Motor neuron (in vitro differentiated cells): ENCODE results near the gene RGS7. TPM values are rescaled to one million over a fixed set of nuclear protein-coding genes. Genes with fewer than 3 reads are reported as not detected.

Experiments
- ATAC-seq, 8 experiments: fragments of 200-7000 bp; cut with Tn5 transposase; replicated peaks in 6 of 8; 2 replicates each; pipeline ENCODE4 v1.8.0; 2021; ENCODE audit warnings: mild to moderate bottlenecking in 8 of 8, moderate library complexity in 8 of 8
- H3K27ac ChIP-seq, 2 donors: fragments of 250-450 bp; sonication (Bioruptor Pico); 2 replicates each; pipeline ENCODE4 v1.9.0; 2021; ENCODE audit warnings: antibody characterized with exemption in 2 of 2, mild to moderate bottlenecking in 2 of 2, moderate library complexity in 1 of 2
- H3K4me1 ChIP-seq, 2 donors: fragments of 250-450 bp; sonication (Bioruptor Pico); replicated peaks in 1 of 2; 2 replicates each; pipeline ENCODE4 v1.6.1; 2021; ENCODE audit warnings: antibody characterized with exemption in 2 of 2, mild to moderate bottlenecking in 2 of 2, moderate library complexity in 1 of 2
- H3K4me3 ChIP-seq, 5 donors: fragments of 250-450 bp; sonication (Bioruptor Pico); 2 replicates each; pipeline ENCODE4 v1.9.0; 2021; ENCODE audit warnings: antibody characterized with exemption in 5 of 5, mild to moderate bottlenecking in 5 of 5, moderate library complexity in 4 of 5
- WGBS, 10 experiments: fragments of 450-650 bp; shearing (Covaris generic); methylation state at CpG; one replicate each; pipeline ENCODE4 v1.0.0; 2022; 5-methylcytosine and 5-hydroxymethylcytosine counted together
- in situ Hi-C, 9 experiments: fragments of 400-800 bp; cut with MboI; loops; one replicate each; pipeline ENCODE4 v1.15.0; 2021; ENCODE audit warnings: low sequenced_read_pairs in 9 of 9, low pct_unique_long_range_greater_than_20kb in 2 of 9; ENCODE audit not compliant: unreplicated experiment in 9 of 9
- total RNA-seq, 8 experiments: library from RNA; unstranded; fragments of 300-600 nt; gene quantifications; 2 replicates each; pipeline versions ENCODE4 v1.2.3 to v1.2.4, GENCODE V29; 2022

RGS7 gene
- total RNA-seq, 8 experiments from 2014 or later = 0.42 to 25.4 (median 14.8) TPM; not detected in 2

DNA sequence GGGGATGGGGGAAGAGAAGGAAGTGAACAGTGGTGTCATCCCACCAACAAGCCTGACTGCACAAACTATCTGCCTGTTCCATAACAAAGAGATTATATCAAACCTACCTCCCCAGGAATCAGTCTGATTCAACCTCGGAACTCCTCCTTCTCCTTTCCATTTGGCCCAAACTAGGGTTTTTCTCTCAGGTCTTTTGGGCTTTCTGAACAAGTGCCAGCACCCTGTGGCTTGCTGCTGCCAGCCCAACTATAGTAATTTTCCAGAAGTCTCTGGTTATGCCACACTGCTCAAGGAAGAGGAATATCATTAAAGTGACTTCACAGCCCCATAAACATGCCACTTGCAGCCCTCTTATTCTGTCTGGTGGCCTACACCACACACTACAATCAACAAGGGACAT, 70.5 kb downstream of the RGS7 start:
- in situ Hi-C loops = no loop called here
- H3K4me3 ChIP-seq = no peak overlapping the region
- H3K27ac ChIP-seq = no peak overlapping the region
- H3K4me1 ChIP-seq = no peaks in the 10 kb centered on the region
- 0 to 100% (median 88%) methylated on average over 1 of the region's 1 CpG; no CpG with 5 or more reads in 3 of the 10 experiments for WGBS, 10 experiments
- no peak for ATAC-seq

DNA sequence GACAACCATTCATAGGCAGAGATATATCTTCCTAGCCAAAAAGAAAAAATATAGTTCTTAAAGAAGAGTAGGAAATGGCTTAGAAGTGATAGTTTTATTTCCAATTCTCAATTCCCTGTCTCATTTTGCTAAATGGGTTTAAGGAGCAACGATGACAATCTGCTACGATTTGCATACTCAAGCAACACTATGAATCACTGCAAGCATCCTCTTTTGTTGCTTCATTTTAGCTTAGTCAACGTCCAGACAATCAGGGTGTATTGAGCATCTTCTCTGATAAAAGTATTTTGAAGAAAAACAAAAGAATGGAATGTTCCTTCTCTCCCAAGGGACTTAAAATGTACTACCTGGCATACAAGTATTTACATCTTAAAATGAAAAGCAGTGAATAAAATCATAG, 80.6 kb downstream of the RGS7 start:
- H3K4me1 ChIP-seq = no peaks in the 10 kb centered on the region
- in situ Hi-C loops = no loop called here
- H3K27ac ChIP-seq = no peak overlapping the region
- no peak for ATAC-seq
- H3K4me3 ChIP-seq = no peak overlapping the region
- 0 to 83% (median 56%) methylated on average over 1 to 3 of the region's 3 CpGs; no CpG with 5 or more reads in 1 of the 10 experiments for WGBS, 10 experiments

DNA sequence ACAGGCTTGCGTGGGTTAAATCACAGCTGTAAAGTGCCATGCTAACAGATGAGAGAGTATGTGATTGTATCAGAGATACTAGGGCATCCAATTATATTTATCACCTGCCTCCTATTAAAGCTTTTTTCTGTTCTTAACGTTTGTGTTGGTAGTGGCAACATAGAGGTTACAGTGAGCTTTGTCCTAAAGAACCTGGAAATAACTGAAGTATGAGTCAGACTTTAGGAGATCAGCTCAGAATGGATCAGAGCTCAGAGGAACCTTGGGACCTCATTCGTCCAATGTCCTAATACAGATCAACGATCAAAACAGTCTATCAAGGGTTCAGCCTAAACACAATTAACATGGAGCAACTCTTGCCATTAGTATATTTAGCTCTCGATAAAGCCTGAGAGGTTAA, 81.0 kb downstream of the RGS7 start:
- H3K4me1 ChIP-seq = no peaks in the 10 kb centered on the region
- in situ Hi-C loops = no loop called here
- 19 to 95% (median 76%) methylated on average over 2 to 5 of the region's 5 CpGs for WGBS, 10 experiments
- ATAC-seq = no peak
- no peak overlapping the region for H3K4me3 ChIP-seq
- no peak overlapping the region for H3K27ac ChIP-seq

DNA sequence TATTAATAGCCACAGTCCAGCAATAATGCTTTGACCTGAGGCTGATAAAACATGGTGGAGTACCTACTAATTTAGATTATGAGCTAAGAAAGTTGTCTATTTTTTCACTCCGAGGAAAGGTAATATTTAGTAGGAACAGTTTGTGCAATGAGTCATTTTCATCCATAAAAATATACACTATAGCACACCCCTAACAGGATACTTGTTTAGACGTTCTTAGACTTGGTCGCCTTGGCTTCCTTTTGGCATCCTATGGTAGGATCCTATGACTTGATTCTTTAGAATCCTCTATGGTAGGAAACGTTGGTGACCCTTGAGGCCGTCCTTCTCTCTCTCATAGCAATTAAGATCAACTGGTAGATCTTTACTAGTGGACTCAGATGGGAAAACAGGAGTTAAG, 81.8 kb downstream of the RGS7 start:
- Histone ChIP-seq H3K4me1 (no peaks in the 10 kb centered on the region), H3K27ac (no peak overlapping the region), H3K4me3 (no peak overlapping the region)
- no peak for ATAC-seq
- in situ Hi-C loops = no loop called here
- WGBS, 10 experiments = 0 to 89% (median 65%) methylated on average over 1 to 5 of the region's 5 CpGs; no CpG with 5 or more reads in 2 of the 10 experiments

DNA sequence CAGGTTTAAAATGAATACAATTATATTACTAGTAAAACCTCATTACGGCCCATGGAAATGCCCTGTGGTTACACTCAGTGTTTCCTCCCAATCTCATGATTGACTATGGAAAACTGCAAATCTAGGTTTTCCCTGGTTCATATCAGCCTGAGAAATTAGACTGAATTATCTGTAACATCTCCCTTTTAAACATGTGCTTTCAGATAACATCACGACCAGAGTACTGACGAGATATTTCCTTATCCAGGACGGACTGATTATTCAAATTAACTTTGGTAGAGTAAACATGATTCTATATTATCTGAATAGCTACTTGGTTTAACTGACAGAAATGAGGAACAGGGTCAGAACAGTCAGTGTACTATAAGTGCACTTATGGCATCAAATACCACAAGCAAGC, 82.3 kb downstream of the RGS7 start:
- ATAC-seq = no peak
- in situ Hi-C loops = no loop called here
- 0 to 96% (median 79%) methylated on average over 1 to 4 of the region's 4 CpGs for WGBS, 10 experiments
- Histone ChIP-seq H3K4me1 (no peaks in the 10 kb centered on the region), H3K27ac (no peak overlapping the region), H3K4me3 (no peak overlapping the region)

DNA sequence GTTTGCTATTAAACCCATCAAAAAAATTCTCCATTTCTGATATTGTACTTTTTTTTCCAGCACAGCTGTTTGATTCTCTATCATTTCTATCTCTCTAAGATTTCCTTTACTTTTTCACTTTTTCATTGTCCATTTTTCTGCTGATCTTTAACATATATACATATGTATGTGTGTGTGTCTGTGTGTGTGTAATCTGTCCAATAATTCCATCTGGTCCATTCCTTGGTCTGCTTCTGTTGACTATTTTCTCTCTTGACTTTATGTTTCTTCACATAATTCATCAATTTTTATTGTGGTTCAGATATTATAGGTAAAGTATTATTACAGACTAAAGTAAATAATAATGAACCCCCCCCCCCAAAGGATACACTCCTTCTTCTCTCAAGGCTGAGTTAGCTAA, 84.2 kb downstream of the RGS7 start:
- Histone ChIP-seq H3K27ac (no peak overlapping the region), H3K4me3 (no peak overlapping the region), H3K4me1 (no peaks in the 10 kb centered on the region)
- in situ Hi-C loops = no loop called here
- ATAC-seq = no peak

DNA sequence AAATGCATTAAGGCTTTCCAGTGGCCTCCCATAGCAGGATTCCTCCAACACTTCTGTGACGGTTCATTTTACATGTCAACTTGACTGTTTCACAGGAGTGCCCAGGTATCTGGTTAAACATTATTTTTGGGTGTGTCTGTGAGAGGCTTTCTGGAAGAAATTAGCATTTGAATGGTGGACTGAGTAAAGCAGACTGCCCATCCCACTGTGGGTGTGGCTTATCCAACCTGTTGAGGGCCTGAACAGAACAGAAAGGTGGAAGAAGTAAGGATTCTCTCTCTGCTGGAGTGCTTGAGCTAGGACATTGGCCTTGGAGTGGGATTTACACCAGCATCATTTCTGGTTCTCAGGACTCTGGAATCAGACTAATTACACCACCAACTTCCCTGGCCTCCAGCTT, 85.6 kb downstream of the RGS7 start:
- 0 to 100% (median 93%) methylated on average over 1 of the region's 1 CpG; no CpG with 5 or more reads in 2 of the 10 experiments for WGBS, 10 experiments
- Histone ChIP-seq H3K4me3 (no peak overlapping the region), H3K27ac (no peak overlapping the region), H3K4me1 (no peaks in the 10 kb centered on the region)
- ATAC-seq = no peak
- in situ Hi-C loops = no loop called here

DNA sequence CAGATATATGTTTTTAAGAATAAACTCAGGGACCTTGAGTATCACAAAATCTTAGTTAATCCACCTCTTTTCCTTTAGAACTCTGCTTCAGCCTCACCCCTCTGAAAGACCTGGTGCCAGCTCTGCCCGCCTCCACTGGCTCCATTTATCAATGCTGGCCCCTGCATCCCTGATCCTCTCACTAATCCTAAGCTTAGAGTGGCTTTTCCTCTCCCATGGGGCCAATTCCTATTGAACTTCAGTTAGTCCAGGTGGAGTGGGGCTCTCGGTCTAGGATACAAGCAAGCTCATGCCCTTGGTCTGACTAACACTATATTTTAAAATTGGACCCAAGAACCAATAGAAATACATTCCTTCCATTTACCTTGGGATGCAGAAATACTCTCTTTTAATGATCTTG, 87.0 kb downstream of the RGS7 start:
- no peak for ATAC-seq
- WGBS, 10 experiments = 0 to 100% (median 75%) methylated on average over 1 to 2 of the region's 2 CpGs; no CpG with 5 or more reads in 3 of the 10 experiments
- in situ Hi-C loops = no loop called here
- Histone ChIP-seq H3K4me1 (no peaks in the 10 kb centered on the region), H3K4me3 (no peak overlapping the region), H3K27ac (no peak overlapping the region)

DNA sequence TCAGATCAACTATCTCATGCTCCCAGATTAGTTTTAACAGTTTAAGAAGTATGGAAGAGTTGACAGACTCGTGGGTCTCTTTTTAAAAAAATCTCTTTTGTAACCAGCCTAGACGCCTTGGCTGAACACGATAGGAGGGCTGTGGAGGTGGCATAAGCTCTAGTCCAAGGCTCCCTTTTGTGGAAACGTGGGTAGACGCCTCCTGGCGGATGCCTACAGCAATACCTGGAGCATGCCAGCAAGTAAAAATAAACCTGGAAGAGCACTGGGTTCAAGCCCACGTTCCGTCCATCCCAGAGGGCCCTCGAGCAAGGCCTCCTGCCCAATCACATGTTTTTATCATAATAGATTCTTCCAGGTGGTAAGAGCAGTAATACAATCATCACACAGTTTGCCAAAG, 87.9 kb downstream of the RGS7 start:
- no peak for ATAC-seq
- H3K27ac ChIP-seq = no peak overlapping the region
- WGBS, 10 experiments = 0 to 94% (median 74%) methylated on average over 1 to 9 of the region's 9 CpGs
- no peaks in the 10 kb centered on the region for H3K4me1 ChIP-seq
- no peak overlapping the region for H3K4me3 ChIP-seq
- in situ Hi-C loops = no loop called here

DNA sequence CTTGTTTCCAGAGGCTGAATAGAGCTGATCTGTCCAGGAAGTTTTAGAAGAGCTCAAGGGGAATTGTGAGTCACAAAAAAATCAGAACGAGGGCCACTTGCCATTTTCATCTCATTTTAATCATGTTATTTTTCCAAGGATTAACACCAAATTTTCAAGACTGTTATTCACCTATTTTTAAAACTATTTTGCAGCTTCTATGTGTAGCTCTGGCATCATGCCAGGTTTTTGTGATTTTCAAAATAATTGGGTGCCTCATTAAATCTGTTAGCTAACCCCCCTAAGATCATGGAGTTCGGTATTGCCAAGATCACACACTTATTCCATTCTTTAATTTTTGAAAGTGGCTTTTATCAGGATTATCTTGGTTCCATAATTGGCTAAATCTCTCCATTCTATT, 90.9 kb downstream of the RGS7 start:
- no peak for ATAC-seq
- in situ Hi-C loops = no loop called here
- 7 to 100% (median 82%) methylated on average over 1 to 2 of the region's 2 CpGs for WGBS, 10 experiments
- Histone ChIP-seq H3K4me1 (no peaks in the 10 kb centered on the region), H3K4me3 (no peak overlapping the region), H3K27ac (no peak overlapping the region)

DNA sequence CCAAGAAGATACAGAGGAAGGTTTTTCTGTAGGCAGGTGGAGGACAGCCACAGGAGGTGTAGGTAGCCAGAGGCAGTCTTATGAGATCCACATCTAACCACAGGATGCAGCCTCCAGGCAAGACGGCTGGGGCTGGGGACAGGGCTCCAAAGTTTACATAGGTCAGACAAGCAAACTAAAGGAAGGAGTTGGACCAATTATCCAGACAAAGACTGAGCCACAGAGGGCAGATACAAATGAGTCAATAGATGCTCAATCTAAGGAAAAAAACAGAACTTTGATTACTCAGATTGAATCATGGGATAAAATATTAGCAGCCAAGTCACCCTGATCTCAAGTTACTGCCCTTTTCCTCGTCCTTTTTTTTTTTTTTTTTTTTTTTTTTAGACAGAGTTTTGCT, 91.6 kb downstream of the RGS7 start:
- no peak overlapping the region for H3K4me3 ChIP-seq
- ATAC-seq = no peak
- in situ Hi-C loops = no loop called here
- H3K27ac ChIP-seq = no peak overlapping the region
- H3K4me1 ChIP-seq = no peaks in the 10 kb centered on the region
- 0 to 100% (median 80%) methylated on average over 1 to 2 of the region's 2 CpGs; no CpG with 5 or more reads in 4 of the 10 experiments for WGBS, 10 experiments

DNA sequence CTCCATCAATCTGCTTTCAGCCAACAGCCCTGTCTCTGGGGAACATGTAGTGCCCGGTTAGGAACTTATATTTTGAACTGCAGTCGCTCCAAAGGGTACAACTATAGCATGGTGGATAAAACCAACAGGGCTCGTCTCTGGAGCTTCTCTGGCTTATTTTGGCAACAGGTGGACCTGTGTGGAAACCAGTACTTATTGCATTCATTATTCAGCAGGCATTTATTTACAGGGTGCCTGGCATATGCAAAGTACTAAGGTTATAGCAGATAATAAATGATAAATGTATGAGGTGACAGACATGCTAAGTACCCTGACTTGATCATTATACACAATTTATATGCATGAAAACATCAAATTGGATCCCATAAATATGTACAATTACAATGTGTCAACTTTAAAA, 93.7 kb downstream of the RGS7 start:
- in situ Hi-C loops = no loop called here
- 0 to 100% (median 58%) methylated on average over 1 to 3 of the region's 3 CpGs; no CpG with 5 or more reads in 2 of the 10 experiments for WGBS, 10 experiments

DNA sequence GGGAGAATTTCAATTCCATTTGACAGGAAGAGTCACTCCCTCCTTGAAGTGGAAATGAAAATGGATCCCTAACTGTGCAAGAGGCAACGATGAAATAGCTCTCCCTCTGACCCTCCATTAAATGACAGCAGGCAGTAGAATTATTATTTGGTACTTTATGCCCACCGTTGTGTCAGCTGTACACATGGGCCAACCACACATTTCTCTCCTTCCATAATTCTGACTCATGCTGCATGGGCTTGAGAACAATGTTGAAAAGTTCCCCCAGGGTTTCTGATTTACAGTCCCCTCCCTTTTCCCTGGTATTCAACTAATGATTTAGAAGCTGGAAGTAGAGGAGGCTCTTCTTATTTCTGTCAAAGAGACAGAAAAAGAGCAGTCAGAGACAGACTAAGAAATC, 103.5 kb downstream of the RGS7 start:
- 0 to 58% (median 35%) methylated on average over 1 to 2 of the region's 2 CpGs; no CpG with 5 or more reads in 2 of the 10 experiments for WGBS, 10 experiments
- ATAC-seq = peak in 3 of 8 experiments; percentile 20 to 77 (median 26)
- H3K4me3 ChIP-seq = no peak overlapping the region
- peaks cover 0 to 7% of the 10 kb centered on the region in 2 donors for H3K4me1 ChIP-seq
- in situ Hi-C loops = no loop called here
- H3K27ac ChIP-seq = no peak overlapping the region

More for the DNA sequence above, 93.7 kb downstream of the RGS7 start:
- no peak for ATAC-seq
- no peak overlapping the region for H3K27ac ChIP-seq
- peaks cover 0 to 8% of the 10 kb centered on the region in 2 donors for H3K4me1 ChIP-seq
- H3K4me3 ChIP-seq = no peak overlapping the region

DNA sequence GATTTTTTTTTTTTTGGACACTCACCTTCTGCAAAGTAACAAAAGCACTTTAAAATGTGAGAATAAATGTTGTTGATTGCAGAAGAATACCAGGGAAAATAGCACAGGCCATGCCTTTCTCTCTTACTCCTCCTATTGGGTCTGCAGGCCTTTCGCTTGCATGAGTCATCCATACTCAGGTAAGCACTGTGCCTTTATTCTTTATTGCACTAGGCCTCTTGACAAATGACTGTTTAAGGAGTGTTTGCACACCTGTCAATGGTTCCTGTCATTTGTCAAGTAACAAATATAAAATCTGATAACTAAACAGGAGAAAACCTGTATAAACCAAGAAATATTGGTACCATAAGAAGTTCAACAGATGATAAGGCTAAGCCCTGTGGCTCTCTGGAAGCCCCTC, 106.5 kb downstream of the RGS7 start:
- WGBS, 10 experiments = 92 to 100% (median 97%) methylated on average over 1 of the region's 1 CpG; no CpG with 5 or more reads in 6 of the 10 experiments
- ATAC-seq = no peak
- in situ Hi-C loops = no loop called here
- H3K27ac ChIP-seq = no peak overlapping the region
- H3K4me1 ChIP-seq = no peaks in the 10 kb centered on the region
- no peak overlapping the region for H3K4me3 ChIP-seq
